ENCODE measurements around the gene TRIM62.
A peak's percentile ranks its signal among the peaks of the same experiment; 100 is the strongest.

The TRIM62 gene

GRCh38 chr1:33180226-33180910 lies 1.5 kb downstream of the TRIM62 start:
- DNase-seq: peak; percentile 64

DNA sequence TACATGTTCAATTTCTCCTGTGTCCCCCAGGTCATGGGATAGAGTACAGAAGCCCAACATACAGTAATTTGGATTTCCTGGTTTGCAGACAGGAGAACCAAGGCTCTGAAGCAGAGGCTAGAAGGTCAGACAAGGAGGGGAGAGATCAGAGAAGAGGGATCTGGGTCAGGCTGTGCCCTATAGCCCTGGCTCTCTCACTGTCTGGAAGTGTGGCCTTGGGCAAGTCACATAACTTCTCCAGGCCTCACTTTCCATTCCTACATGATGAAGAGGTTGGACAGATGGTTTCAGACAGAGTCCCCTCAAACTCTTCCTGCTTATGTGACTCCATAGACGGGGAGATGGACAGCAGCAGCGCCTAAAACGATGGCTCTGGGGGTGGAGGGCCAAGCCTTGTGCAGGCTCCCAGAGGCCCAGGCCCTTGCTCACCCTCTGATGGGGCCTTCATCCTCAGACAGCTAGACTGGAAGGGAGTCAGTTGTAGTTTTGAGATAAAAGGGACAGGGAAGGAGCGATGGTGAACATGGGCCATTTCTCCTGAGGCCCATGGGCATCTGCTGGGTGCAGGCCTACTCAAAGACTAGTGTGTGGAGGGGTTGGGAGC lies 2.9 kb downstream of the TRIM62 start:
- DNase-seq: no peak

GRCh38 chr1:33177996-33178540 lies 3.8 kb downstream of the TRIM62 start:
- DNase-seq: no peak

DNA sequence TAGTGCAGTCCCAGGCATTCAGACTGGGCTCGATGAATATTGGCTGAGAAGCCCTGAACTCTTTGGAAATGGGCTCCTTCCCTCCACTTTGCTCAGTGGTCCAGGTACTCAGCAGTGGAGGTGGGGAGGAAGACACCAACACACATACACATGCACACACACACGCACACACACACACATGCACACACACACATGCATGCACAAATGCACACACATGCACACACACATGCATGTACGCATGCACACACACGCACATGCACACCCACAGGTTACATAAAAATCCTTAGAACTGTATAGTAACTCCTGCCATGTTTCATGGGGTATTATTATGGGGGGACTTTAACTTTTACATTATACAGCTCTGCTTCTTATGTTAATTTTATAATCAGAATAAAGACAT lies 5.0 kb downstream of the TRIM62 start:
- no peak for DNase-seq

GRCh38 chr1:33176362-33176850 lies 5.4 kb downstream of the TRIM62 start:
- no peak for DNase-seq

- DNase-seq: no peak
These were observed 6.0 kb downstream of the TRIM62 start for GRCh38 chr1:33175865-33176264.

- no peak for DNase-seq
These were observed 8.8 kb downstream of the TRIM62 start for GRCh38 chr1:33173091-33173490.

GRCh38 chr1:33171977-33172813 lies 9.6 kb downstream of the TRIM62 start:
- no peak for DNase-seq

DNA sequence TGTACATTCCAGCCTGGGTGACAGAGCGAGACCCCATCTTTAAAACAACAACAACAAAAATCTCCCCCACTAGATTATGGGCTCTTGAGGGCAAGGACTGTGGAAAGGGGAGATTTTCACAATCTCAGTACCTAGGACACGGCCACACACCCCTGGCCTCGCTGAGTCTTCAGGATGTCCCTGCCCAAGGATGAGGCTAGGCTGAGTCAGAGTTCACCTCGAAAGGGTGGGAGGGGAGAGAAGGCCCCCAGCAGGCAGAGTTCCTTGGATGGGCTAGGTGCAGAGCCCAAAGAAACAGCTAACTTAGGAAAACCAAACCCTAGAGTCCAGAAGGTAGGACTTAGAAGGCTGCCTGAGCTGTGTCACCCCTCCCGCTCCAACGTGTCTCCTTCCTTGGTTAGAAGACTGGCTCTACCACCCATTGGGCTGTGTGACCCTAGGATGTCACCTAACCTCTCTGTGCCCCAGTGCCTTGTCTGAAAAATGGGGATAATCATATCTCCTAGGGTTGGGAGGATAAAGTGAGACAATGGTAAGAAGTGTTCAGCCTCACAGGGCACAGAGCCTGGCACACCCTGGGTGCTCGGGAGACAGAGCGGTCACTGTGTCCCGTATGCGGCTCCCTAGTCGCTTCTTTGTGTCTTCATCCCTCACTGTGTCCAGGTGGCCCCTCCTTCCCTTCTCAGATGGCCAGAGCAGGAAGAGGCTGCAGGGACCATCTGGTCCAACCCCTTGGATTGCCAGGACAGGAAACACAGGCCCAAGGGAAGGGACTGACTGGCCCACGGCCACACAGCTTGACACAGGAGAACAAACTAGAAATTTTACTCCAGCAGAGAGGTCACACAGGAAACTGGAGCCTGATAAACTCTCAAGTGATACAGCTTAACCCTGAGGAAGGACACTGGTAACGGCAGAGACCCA lies 11.2 kb downstream of the TRIM62 start:
- no peak for DNase-seq

GRCh38 chr1:33169290-33170055 lies 12.4 kb downstream of the TRIM62 start:
- DNase-seq: no peak

GRCh38 chr1:33168556-33169289 lies 13.1 kb downstream of the TRIM62 start:
- DNase-seq: no peak

DNA sequence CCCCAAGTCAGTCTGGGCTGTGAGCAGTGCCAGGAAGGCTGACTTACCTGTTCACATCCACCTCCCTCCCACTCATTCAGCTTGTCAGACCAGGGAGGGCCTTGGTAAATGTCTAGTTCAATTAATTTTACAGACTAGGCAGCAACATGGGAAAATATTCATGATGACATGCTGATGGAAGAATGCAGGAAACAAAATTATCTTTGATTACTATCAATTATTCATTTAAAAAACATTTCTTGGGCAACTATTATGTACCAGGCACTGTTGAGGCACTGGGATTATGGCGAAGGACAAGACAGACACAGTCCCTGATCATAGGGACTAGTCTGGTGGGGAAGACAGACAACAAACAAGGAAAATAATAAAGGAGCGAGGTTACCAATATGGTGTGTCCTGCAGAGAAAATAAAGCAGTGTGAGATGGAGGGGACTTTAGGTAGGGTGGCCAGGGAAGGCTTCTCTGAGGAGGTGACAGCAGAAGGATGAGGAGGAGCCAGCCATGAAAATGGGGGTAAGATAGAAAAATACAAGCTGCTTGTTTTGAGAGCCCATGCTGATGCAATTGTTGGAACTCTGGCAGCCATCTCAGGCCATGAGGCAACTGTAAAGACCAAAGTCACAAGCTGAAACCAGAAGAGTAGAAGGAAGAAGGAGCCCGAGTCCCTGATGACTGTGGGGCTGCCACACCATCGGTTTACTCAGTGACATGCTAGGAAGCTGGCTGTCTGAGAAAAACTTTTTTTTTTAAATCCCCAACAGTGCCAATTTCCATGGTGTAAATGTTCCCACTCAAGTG lies 14.0 kb downstream of the TRIM62 start:
- no peak for DNase-seq

GRCh38 chr1:33165809-33166208 lies 16.0 kb downstream of the TRIM62 start:
- DNase-seq: no peak

- no peak for DNase-seq
These were observed 16.6 kb downstream of the TRIM62 start for GRCh38 chr1:33165209-33165608.

GRCh38 chr1:33163621-33164519 lies 18.0 kb downstream of the TRIM62 start:
- no peak for DNase-seq

- no peak for DNase-seq
These were observed 19.7 kb downstream of the TRIM62 start for GRCh38 chr1:33162141-33162540.

- no peak for DNase-seq
These were observed 20.7 kb downstream of the TRIM62 start for GRCh38 chr1:33161061-33161681.

- DNase-seq: no peak
These were observed 22.3 kb downstream of the TRIM62 start for GRCh38 chr1:33159577-33159976.

Data from GDM1 (cell line).